Measurements from ENCODE around the gene PLEKHD1.

- no peak for TF ChIP-seq CTCF (IDR thresholded peaks at IDR 0.05; ENCODE audit: low read depth, low read length, poor library complexity, severe bottlenecking)
- no peak for TF ChIP-seq EZH2phosphoT487 (IDR thresholded peaks at IDR 0.05; ENCODE audit: borderline replicate concordance, low read length)
Observed at GRCh38 chr14:69468949-69469348, 15.6 kb upstream of the PLEKHD1 start.
